Measurements from ENCODE around the gene CRYL1.

Gene CRYL1

DNA sequence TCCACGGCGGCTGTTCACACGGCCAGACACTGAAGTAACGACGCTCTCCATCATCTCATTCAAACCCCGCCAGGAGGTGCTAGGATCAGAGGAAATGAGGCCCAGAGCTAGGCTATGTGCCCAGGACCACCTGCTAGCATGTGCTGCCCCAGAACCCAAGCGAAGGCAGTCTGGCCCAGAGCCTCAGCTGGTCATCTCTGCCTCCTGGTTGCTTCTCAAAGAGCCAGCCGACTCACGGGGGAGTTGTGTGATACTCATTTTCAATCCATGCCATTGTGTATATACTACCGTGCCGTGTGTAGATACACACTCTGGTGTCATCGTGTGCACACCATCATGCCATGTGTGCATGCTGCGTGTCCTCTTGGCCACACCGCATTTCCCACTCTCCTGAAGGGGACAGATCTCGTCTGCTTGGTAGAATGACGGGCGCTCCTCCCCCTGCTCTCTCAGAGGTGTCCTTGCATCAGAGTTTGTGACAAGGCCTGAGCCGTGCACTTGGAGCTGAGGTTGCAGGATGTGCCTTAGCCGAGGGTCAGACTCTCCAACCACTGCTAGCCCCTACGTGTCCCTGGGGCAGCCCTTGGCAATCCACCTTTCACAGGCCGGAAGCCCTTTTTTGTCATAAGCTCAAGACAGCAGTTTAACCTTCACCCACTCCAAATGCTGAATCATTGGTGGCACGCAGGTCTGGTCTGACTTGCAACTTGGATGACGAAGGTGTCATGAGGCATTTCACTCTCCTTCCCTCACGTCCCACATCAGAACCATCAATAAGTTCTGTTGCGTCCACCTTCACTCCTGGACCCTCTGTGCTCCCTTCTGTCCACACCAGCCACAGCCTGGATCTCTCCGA is 130.4 kb downstream of the CRYL1 start:
- TF ChIP-seq CTCF (IDR thresholded peaks at IDR 0.05; ENCODE audit: insufficient read depth, missing control alignments) = no peak
- DNase-seq (ENCODE audit: insufficient read length, low spot score) = no peak
- no peak for FAIRE-seq

- no peak for TF ChIP-seq CTCF (IDR thresholded peaks at IDR 0.05; ENCODE audit: insufficient read depth, missing control alignments)
- DNase-seq (ENCODE audit: insufficient read length, low spot score) (no peak), FAIRE-seq (no peak)
These were observed 131.2 kb downstream of the CRYL1 start for GRCh38 chr13:20394506-20394905.

- FAIRE-seq = no peak
- DNase-seq (ENCODE audit: insufficient read length, low spot score) = no peak
- TF ChIP-seq CTCF (IDR thresholded peaks at IDR 0.05; ENCODE audit: insufficient read depth, missing control alignments) = no peak
These were observed 131.5 kb downstream of the CRYL1 start for GRCh38 chr13:20394169-20394501.

- DNase-seq (ENCODE audit: insufficient read length, low spot score) (no peak), FAIRE-seq (no peak)
- TF ChIP-seq CTCF (IDR thresholded peaks at IDR 0.05; ENCODE audit: insufficient read depth, missing control alignments) = no peak
These were observed 132.1 kb downstream of the CRYL1 start for GRCh38 chr13:20393273-20394168.

- FAIRE-seq (no peak), DNase-seq (ENCODE audit: insufficient read length, low spot score) (no peak)
- no peak for TF ChIP-seq CTCF (IDR thresholded peaks at IDR 0.05; ENCODE audit: insufficient read depth, missing control alignments)
These were observed 133.1 kb downstream of the CRYL1 start for GRCh38 chr13:20392530-20392929.

DNA sequence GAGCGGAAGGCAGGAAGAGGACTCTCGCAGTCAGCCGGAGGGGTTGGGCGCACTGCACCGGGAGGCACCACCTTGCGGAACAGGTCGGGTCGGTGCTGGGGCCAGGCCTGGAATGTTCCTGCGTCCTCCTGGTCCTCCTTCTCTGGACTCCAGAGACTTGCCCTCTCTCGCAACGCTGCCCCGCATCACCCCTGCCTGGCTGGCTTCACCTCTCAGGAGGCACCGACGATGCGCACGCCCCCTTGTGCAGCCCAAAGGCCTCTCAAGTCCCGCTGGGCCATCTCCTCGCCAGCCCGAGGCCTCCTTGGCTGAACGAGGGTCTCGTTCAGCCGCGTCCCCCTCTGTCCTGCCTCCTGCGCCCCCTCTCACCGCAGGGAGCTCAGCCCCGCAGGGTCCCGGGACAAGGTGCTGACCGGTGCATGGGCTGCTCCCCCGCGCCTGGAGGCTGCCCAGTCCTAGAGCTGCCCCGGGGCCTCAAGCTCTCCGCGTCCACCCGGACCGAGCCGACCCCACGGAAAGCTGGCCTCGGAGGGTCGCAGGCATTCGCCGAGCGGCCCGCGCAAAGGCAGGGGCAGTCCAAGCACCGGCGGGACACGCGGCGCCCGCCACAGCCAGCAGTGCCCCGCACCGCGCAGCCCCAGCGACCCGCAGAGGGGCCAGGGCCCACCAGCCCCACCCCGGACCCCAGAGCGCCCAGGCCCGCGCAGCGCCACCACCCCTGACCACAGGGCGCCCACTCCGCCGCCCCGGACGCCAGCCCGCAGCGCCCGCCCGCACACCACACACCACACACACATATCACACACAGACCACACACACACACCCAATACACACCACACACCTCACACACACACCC is 133.8 kb downstream of the CRYL1 start:
- DNase-seq (ENCODE audit: insufficient read length, low spot score) = no peak
- TF ChIP-seq CTCF (IDR thresholded peaks at IDR 0.05; ENCODE audit: insufficient read depth, missing control alignments) = no peak
- no peak for FAIRE-seq

Measured in D721Med (cell line).